SU-DHL-6 (cell line): Measurements from ENCODE around the gene GABRE.

ENCODE experiments used
- CTCF ChIP-seq: fragments of 200-600 bp; sonication (generic); IDR thresholded peaks from one replicate; pipeline ENCODE4 v1.5.1; 2017; ENCODE audit warnings: antibody characterized with exemption, mild to moderate bottlenecking, low read length, moderate library complexity; ENCODE audit not compliant: insufficient read depth, poor library complexity, severe bottlenecking
- EZH2phosphoT487 ChIP-seq: fragments of 200-600 bp; sonication (generic), shearing (Covaris generic); conservative IDR thresholded peaks from 2 replicates; pipeline ENCODE4 v1.6.1; 2018; ENCODE audit warnings: mild to moderate bottlenecking, antibody characterized with exemption, low read length, moderate library complexity, mixed read lengths

GRCh38 chrX:151975736-151976275 lies 1.3 kb upstream of the GABRE start:
- TF ChIP-seq CTCF (no peak), EZH2phosphoT487 (no peak)
